Urinary bladder (tissue), 4 donors: Measurements from ENCODE around the gene TRIM45. TPM values are rescaled to one million over a fixed set of nuclear protein-coding genes. Genes with fewer than 3 reads are reported as not detected.
"Not testable (repeated sequence)": the region's sequence is repeated elsewhere in the genome, so short reads cannot be mapped to it uniquely, and the experiment has no call there.

ENCODE experiments used
- DNase-seq: peaks from one replicate; pipeline ENCODE4 v3.0.0-alpha.2; 2015; ENCODE audit errors: extremely low spot score
- H3K27ac ChIP-seq: one replicate; pipeline ENCODE4 v1.5.1; 2013; ENCODE audit warnings: low read depth, mild to moderate bottlenecking, moderate library complexity
- H3K36me3 ChIP-seq: one replicate; pipeline ENCODE4 v1.6.1; 2013; ENCODE audit warnings: mild to moderate bottlenecking, moderate library complexity; ENCODE audit not compliant: insufficient read depth
- H3K4me1 ChIP-seq: one replicate; pipeline ENCODE4 v1.6.1; 2013; ENCODE audit warnings: mild to moderate bottlenecking, moderate library complexity; ENCODE audit not compliant: insufficient read depth
- H3K4me3 ChIP-seq: one replicate; pipeline ENCODE4 v1.5.1; 2013; ENCODE audit warnings: low read depth, low read length
- WGBS: extraction: QIAGEN DNeasy Blood & Tissue Kit; methylation state at CpG from one replicate; pipeline ENCODE4 v1.1.7; 2013; 5-methylcytosine and 5-hydroxymethylcytosine counted together
- polyA plus RNA-seq: library from polyadenylated mRNA; stranded (reverse); fragments of 200-250 nt; gene quantifications from one replicate; pipeline ENCODE4 v1.2.3, GENCODE V29; 2013
- total RNA-seq: library from RNA; depleted of rRNA; stranded (reverse); fragments of >200 nt; gene quantifications from one replicate; pipeline ENCODE4 v1.2.3, GENCODE V29; 2014
- donor health status: healthy with polysubstance abuse.
- donor health status: healthy.

The TRIM45 gene
- total and polyA plus RNA-seq, 2 donors: 5.7 to 7.8 TPM

DNA sequence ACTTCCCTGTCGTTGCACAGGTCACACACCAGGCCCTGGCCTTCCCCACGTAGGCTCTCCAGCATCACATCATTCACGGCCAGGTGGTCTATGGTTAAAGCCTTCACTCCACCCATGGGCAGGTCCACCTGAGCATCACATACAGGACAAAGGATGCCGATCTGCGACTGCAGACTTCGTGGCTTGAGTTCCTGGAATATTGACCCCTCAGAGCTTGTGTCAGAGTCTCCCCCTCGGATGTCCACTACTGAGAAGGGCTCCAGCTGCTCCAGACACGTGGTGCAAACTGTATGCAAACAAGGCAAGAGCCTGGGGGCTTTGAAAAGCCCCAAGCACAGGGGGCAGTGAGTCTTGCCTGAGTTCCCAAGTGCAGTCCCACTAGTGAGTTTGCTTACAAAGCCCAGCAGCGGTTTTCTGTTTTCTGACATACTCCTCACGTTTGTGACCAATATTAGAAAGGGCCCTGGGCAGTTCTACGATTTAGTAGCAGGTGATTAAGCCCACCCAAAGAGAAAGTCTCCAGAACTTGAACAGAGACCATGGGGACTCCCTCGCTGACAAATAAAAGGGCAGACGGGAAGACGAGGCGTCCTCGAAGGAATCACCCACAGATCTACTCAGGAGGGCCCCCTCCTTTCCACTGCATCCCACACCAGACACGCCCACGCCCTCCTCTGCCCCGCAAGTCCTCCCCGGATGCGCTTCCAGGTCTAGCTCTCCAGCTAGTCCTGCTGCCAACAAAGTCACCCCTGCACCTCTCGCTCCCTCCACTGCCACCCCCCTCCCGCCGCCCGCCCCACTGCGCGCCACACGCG, 568 bp downstream of the TRIM45 start:
- no peaks in the 10 kb centered on the region for H3K4me1 ChIP-seq
- peak overlapping the region; percentile 65 for H3K27ac ChIP-seq
- peak overlapping the region; percentile 65 for H3K4me3 ChIP-seq
- DNase-seq: no peak
- 13% methylated on average over 29 of the region's 29 CpGs for WGBS
- no peaks in the 10 kb centered on the region for H3K36me3 ChIP-seq

DNA sequence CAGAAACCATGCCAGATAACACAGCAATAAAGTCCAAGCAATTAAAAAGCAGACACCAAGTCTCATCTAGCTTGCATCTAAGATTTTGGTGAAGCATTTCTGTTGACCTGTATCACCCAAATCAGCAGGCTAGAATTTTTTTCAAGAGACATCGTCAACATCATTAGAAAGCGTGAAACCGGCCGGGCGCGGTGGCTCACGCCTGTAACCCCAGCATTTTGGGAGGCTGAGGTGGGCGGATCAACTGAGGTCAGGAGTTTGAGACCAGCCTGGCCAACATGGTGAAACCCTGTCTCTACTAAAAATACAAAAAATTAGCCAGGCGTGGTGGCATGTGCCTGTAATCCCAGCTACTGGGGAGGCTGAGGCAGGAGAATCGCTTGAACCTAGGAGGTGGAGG, 2.4 kb downstream of the TRIM45 start:
- not testable (repeated sequence) for DNase-seq, H3K27ac ChIP-seq, H3K36me3 ChIP-seq, H3K4me1 ChIP-seq, H3K4me3 ChIP-seq
- WGBS: 96% methylated on average over 10 of the region's 10 CpGs

DNA sequence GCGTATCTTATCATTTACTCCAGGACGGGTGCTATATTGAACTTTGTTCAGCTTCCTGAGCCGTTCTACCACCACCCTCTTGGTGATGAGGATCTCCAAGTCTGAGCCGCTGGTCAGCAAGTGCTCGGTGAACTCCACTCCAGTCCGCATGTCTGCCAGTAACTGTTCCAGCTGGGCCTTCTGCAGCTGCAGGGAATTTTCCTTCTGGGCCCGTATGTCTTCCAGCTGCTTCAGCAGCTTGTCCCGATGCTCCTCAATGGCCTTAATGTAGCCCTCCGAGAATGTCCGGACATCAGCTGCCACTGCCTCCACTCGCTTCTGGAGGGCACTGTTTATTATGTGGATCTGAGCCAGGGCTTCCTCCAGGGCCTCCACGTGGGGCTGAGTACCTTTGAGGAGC, 3.4 kb downstream of the TRIM45 start:
- Histone ChIP-seq H3K27ac (no peak overlapping the region), H3K4me1 (no peaks in the 10 kb centered on the region), H3K4me3 (no peak overlapping the region), H3K36me3 (no peaks in the 10 kb centered on the region)
- no peak for DNase-seq
- WGBS: 79% methylated on average over 12 of the region's 12 CpGs

DNA sequence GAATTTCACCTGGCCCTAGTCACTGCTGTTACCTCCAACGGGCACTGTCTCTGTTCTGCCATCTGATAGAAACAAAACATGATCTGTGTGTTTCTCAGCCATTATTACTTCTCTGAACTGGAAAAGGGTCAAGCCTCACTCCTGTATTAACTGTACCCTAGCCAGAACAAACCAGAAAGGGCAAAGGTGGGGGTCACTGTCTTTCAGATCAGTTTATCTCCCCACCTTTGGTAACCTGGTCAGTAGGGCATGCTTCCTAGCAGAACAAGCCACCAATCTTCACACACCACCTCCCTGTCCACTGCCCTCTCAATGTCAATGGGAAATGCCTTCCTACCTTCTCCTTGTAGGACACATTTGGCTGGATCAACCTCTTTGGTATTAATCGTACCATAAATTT, 3.9 kb downstream of the TRIM45 start:
- no peak overlapping the region for H3K4me3 ChIP-seq
- H3K36me3 ChIP-seq: no peaks in the 10 kb centered on the region
- no peaks in the 10 kb centered on the region for H3K4me1 ChIP-seq
- no peak for DNase-seq
- 84% methylated on average over 2 of the region's 2 CpGs for WGBS
- no peak overlapping the region for H3K27ac ChIP-seq

DNA sequence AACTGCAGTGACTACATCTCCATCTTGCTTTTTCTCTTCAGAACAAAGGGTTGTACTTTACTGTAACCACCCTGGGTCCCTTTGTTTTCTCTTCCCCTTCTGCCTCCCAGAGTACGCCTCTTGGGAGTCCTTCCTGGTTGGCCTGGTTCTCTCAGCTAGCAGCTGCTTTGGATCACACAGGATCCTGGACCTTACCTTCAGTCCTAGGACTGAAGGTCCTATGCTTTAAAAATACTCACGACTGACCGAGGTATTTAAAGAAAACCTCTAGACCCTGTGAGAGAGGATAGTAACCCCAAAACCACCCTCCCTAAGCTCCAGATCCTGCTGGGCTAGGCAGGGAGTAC, 4.8 kb downstream of the TRIM45 start:
- no peaks in the 10 kb centered on the region for H3K4me1 ChIP-seq
- no peak for DNase-seq
- H3K36me3 ChIP-seq: peaks cover 2% of the 10 kb centered on the region
- 73% methylated on average over 3 of the region's 3 CpGs for WGBS
- no peak overlapping the region for H3K27ac ChIP-seq
- H3K4me3 ChIP-seq: no peak overlapping the region

DNA sequence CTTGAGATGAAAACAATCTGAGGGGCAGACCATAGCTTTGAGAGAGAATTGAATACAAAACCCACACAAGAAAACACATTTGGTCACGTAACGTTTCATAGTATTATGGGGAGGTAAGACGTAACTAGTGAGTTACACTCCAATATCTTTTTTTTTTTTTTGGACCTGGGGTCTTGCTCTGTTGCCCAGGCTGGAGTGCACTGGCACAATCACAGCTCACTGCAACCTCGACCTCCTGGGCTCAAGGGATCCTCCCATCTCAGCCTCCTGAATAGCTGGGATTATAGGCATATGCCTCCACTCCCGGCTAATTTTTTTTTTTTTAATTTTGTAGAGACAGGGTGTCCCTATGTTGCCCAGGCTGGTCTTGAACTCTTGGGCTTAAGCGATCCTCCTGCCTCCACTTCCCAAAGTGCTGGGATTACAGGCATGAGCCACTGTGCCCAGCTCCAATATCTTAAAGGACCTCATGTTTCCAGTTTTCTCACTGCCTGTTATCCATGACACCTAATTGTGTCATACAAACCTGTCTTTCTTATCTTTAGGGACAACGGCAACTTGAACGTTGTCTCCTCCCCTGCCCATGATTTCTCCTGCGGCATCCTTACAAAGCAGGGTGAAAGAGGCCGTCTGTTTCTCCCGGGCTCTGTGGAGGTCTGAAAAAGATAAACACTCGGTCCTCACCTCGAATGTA, 5.3 kb downstream of the TRIM45 start:
- H3K4me3 ChIP-seq: no peak overlapping the region
- no peak overlapping the region for H3K27ac ChIP-seq
- no peak for DNase-seq
- 80% methylated on average over 13 of the region's 13 CpGs for WGBS
- H3K36me3 ChIP-seq: peaks cover 2% of the 10 kb centered on the region
- H3K4me1 ChIP-seq: no peaks in the 10 kb centered on the region

DNA sequence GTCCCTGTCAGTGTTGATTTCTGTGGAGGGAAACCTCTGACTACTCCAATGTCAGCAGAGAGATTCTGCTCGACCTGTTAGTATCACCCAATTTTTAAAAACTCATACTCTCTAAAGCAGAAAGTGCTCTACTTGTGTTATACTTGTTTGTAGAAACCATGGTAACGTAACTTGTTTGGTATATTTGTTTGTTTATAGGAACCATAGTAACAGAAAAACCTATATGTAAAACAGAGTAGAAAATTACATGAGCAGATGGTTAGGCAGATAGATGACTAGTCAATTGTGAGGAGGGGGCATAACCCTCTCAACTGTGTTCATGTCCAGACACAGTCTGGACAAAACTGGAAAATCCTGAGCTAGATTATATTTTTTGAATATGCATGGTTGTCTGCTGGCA, 6.7 kb downstream of the TRIM45 start:
- Histone ChIP-seq H3K27ac (no peak overlapping the region), H3K4me3 (no peak overlapping the region), H3K36me3 (peaks cover 2% of the 10 kb centered on the region), H3K4me1 (no peaks in the 10 kb centered on the region)
- no peak for DNase-seq
- WGBS: 70% methylated on average over 2 of the region's 2 CpGs

DNA sequence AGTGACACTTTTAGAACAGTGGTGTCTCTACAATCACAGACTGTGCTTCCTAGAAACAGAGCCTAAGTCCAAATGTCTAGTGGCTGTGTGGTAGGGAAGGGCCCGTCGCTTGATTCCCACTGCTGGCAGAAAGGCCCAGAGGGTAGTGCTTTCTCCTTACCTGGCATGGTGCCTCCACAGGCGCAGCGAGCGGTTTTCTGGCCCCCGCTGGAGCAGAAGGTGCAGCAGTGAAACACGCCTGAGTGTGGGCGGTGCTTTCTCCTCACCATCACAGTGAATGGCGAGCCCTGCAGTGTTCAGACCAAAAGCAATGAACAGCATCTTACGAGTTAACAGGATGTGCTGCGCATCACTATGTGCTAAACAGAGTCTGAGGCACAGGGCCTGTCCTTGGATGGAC, 8.3 kb downstream of the TRIM45 start:
- Histone ChIP-seq H3K4me3 (no peak overlapping the region), H3K4me1 (no peaks in the 10 kb centered on the region), H3K36me3 (peaks cover 2% of the 10 kb centered on the region), H3K27ac (no peak overlapping the region)
- DNase-seq: no peak
- WGBS: 94% methylated on average over 11 of the region's 11 CpGs

DNA sequence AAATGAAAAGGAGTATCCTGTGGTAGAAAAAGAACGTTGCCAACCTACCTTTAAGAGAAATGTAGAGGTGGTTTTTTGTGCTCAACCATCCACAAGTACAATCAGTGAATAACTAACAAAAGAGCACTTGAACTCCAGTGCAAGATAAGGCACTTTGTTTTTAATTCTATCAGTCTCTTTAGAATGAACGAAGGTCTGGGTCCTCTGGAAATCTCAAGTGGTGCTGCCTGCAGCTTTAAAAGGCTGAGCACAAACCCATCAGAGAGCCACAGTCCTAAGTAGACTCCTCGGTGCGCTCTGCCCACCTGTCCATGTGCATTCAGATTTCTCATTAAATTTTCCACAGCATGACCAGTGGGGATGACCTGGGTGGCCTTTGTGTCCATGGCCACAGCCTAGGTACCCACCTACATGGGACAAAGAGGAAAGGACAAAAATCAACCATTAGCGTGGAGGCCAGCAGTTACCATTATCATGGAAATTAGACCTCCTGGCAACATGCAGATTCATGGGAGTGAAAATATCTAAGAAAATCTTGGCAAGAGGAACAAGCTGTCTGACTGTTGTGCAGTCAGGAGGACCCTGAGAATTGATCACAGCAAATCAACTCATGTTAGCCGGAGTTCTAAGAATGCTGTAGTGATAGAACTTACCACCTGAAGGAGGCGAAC, 9.4 kb downstream of the TRIM45 start:
- no peak overlapping the region for H3K4me3 ChIP-seq
- H3K4me1 ChIP-seq: no peaks in the 10 kb centered on the region
- peaks cover 2% of the 10 kb centered on the region for H3K36me3 ChIP-seq
- WGBS: 92% methylated on average over 7 of the region's 7 CpGs
- H3K27ac ChIP-seq: no peak overlapping the region
- no peak for DNase-seq

DNA sequence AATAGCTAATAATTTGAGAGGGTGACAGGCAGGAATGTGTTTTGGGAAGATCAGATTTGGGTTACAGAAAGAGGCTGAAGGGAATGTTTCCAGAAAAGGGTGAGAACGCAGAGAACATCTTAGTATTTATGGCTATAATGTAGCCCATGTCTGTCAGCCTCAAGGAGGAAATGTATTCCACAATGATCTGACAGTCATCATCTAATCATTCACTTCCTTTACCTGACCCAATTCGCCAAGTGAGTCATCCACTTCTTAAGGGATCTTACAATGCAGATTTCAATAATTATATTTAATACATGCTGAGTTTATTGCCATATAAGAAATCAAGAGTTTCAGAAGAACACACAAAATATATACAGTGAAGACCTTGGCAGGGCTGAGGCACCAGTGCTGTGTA, 10.8 kb downstream of the TRIM45 start:
- DNase-seq: no peak
- peaks cover 2% of the 10 kb centered on the region for H3K36me3 ChIP-seq
- 86% methylated on average over 2 of the region's 2 CpGs for WGBS
- H3K4me3 ChIP-seq: no peak overlapping the region
- H3K4me1 ChIP-seq: no peaks in the 10 kb centered on the region
- no peak overlapping the region for H3K27ac ChIP-seq

DNA sequence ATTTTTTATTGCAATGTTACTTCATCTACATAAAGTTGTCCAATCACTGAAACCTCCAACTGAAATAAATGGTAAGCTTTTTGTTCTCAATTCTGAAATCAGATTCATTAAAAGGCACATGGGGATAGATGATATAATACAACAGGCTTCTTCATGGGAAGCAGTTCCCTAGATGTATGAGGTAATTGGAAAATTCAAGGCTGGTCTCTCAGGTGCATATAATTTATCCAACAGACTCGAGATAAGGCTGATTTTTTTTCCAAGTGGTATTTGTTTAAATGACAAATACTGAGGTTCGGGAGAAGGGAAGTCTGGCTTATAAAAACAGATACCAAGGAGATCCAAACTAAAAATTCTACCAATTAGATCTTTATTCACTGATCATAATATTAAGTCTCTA, 14.2 kb downstream of the TRIM45 start:
- Histone ChIP-seq H3K36me3 (peaks cover under 1% of the 10 kb centered on the region), H3K4me3 (no peak overlapping the region), H3K4me1 (no peaks in the 10 kb centered on the region), H3K27ac (no peak overlapping the region)
- WGBS: 82% methylated on average over 2 of the region's 2 CpGs
- DNase-seq: no peak

DNA sequence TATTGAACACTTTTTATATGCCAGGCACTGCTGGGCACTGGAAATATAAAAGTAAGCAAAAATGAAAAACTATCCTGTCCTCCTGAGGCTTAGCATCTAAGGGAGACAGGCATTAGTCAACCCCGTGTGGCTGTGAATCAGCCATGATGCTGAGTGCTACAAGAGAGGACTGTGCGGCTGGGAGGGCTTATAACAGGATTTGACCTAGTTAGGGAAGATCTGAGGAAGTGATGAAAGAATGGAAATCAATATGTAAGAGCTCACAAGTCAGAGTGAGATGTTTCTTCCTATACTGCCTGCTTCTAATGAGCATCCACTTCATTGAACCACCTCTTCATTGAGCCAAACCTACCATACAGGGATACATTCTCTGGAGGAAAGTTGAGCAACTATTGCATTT, 15.1 kb downstream of the TRIM45 start:
- 88% methylated on average over 2 of the region's 2 CpGs for WGBS
- H3K4me3 ChIP-seq: no peak overlapping the region
- H3K27ac ChIP-seq: no peak overlapping the region
- no peaks in the 10 kb centered on the region for H3K4me1 ChIP-seq
- DNase-seq: no peak
- H3K36me3 ChIP-seq: no peaks in the 10 kb centered on the region

DNA sequence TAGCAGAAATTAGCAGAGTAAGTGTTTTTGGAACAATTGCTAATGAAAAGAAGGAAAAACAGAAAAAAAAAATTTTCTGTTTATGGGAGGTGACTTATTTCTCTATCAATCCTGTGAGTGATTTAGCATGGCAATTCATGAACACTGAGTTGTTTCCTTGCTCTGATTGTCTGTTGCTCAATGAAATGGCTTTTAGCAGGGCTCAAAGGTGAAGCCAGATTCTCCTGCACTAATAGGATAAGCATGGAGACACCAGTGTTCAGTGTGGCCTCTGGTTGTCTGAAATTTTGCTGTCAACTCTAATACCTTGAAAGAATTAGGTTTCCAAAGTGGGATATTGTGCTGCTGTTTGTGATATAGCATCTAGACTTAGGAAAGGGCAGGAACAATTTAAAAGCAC, 15.8 kb downstream of the TRIM45 start:
- Histone ChIP-seq H3K36me3 (no peaks in the 10 kb centered on the region), H3K4me3 (no peak overlapping the region), H3K27ac (no peak overlapping the region), H3K4me1 (no peaks in the 10 kb centered on the region)
- DNase-seq: no peak

DNA sequence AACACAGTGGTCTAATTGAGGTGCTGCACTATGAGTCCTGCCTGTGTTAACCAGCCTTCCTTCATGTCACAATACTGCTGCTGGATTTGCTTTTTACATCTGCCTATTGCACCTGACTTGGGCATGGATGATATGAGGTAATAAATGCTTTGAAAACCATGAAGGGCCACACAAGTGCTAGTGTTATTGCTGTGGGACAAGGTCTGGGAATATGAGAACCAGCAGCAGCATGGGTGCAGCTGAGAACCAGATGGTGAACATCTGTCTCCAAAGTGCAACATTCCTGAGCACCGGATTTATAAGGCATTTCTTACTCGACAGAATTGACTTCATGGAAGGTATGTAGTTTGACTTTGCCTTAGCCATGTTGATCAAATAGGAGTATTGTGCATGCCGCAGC, 16.6 kb downstream of the TRIM45 start:
- Histone ChIP-seq H3K27ac (no peak overlapping the region), H3K36me3 (no peaks in the 10 kb centered on the region), H3K4me3 (no peak overlapping the region), H3K4me1 (no peaks in the 10 kb centered on the region)
- 53% methylated on average over 3 of the region's 3 CpGs for WGBS
- no peak for DNase-seq
